B cell (primary cell): ENCODE data around the gene PPP2R2B.

ENCODE experiments used
- CTCF ChIP-seq: fragments of 200-600 bp; IDR thresholded peaks from one replicate; pipeline ENCODE4 v1.8.0; 2022; ENCODE audit warnings: antibody characterized with exemption, mild to moderate bottlenecking
- EZH2 ChIP-seq: IDR thresholded peaks from 2 replicates; pipeline ENCODE4 v1.6.1; 2012; ENCODE audit warnings: borderline replicate concordance, low read depth, mild to moderate bottlenecking, moderate library complexity, low read length; ENCODE audit not compliant: insufficient read depth, poor library complexity, severe bottlenecking

- TF ChIP-seq EZH2 (no peak), CTCF (no peak)
Observed at GRCh38 chr5:146731909-146732659, 146.5 kb downstream of the PPP2R2B start.
